ENCODE data around the gene FOXN3. TPM values are rescaled to one million over a fixed set of nuclear protein-coding genes. Genes with fewer than 3 reads are reported as not detected.

Gene FOXN3
- total and polyA plus RNA-seq, 2 donors (not counting 3 experiments of a cell fraction or from before 2014, with no cell fraction given), result 16.9 to 41.8 TPM

DNA sequence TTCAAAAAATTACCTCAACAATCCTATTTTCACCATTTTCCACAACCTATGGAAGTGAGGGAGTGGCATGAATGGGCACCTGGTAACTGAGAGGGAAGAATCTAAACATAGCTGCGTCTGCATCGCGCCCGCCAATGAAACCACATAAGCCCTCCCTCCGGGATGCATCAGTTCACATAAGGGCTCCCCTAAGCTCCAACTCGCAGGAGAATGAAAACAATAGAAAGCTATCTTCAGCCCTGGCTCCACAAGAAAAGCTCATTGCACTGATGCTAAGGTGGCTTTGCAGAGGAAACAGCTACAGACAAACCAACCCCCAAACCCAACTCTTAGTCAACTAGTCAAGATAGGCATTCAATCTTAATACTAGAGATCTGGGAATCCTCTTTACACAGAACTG is 173.3 kb downstream of the FOXN3 start:
- CTCF ChIA-PET, result interaction anchor here (0.6 to 1.9 kb wide), 2 partner anchors 26 to 1216 kb away, joined by 3 to 4 read pairs; no protein-coding TSS in a partner anchor
- H3K27ac ChIP-seq (ENCODE audit: insufficient read depth, low read depth, low read length), result no peak overlapping the region
- H3K27me3 ChIP-seq (ENCODE audit: control insufficient read depth in 2 of 2, insufficient read depth in 2 of 2, low read length in 2 of 2), result no peaks in the 10 kb centered on the region
- H3K4me1 ChIP-seq (ENCODE audit: control insufficient read depth, extremely low read depth, insufficient read depth, low read length), result peaks cover 17% of the 10 kb centered on the region
- TF ChIP-seq FOS (IDR thresholded peaks at IDR 0.05; ENCODE audit: borderline replicate concordance, insufficient read depth, low read length) (no peak), EZH2 (IDR thresholded peaks at IDR 0.05; ENCODE audit: borderline replicate concordance, low read depth, low read length, severe bottlenecking) (no peak), JUN (IDR thresholded peaks at IDR 0.05; ENCODE audit: borderline replicate concordance, insufficient read depth, insufficient read length, low read depth) (no peak)
- no peak overlapping the region for H3K4me2 ChIP-seq (ENCODE audit: insufficient read depth, low read length)
- H3K9ac ChIP-seq (replicated peaks; ENCODE audit: extremely low read depth, insufficient read depth, low read length), result no peak overlapping the region
- DNase-seq (ENCODE audit: low read depth, low spot score) (no peak), FAIRE-seq (no peak)
- no peaks in the 10 kb centered on the region for H3K79me2 ChIP-seq (ENCODE audit: control insufficient read depth, insufficient read depth, low read length)
- peaks cover 6% of the 10 kb centered on the region for H3K9me1 ChIP-seq (replicated peaks; ENCODE audit: control insufficient read depth, extremely low read depth, insufficient read depth, low read length)
- dilution Hi-C loops (cut with MboI; ENCODE audit: extremely low pct_ligation_motif_present, low sequenced_read_pairs) (no loop called here), intact Hi-C loops (cut with micrococcal nuclease) (loop anchor here (2.0 to 5.0 kb wide), 3 partner anchors 174 to 674 kb away; partner anchors contain the start of gene FOXN3)
- no peaks in the 10 kb centered on the region for H3K9me3 ChIP-seq (replicated peaks; ENCODE audit: control insufficient read depth, insufficient read depth, low read length)
- POLR2A ChIA-PET, result no interaction called here
- H3K4me3 ChIP-seq (replicated peaks in 1 of 3; ENCODE audit: insufficient read depth in 1 of 3, low read depth in 1 of 3, low read length in 3 of 3), result no peak overlapping the region
- no TSS peak for BruUV-seq (replicated peaks)
- peaks cover 0 to 2% of the 10 kb centered on the region in 2 experiments for H3K36me3 ChIP-seq (ENCODE audit: control insufficient read depth in 2 of 2, extremely low read depth in 1 of 2, insufficient read depth in 2 of 2, low read length in 2 of 2)
- H4K20me1 ChIP-seq (replicated peaks; ENCODE audit: control insufficient read depth, extremely low read depth, insufficient read depth, low read length), result peaks cover 5% of the 10 kb centered on the region
- H2AFZ ChIP-seq (ENCODE audit: low read depth, low read length), result no peak overlapping the region

DNA sequence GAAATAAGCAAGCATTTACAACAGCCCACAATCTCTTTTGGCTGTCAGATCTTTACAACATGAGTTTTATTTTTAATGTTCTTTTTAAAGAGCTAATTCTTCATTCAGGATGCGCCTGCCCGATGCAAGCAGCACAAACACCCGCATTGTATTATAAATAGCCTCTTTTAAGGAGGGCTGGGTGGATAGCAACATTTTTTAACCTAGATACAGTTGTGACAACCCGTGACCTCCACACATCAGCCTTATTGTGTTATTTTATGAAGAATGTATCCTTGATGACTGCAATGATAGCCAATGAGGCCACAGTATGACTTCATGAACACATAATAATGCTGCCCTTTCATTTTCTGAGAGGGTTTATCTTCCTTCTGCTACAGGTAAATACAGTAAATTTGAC is 173.7 kb downstream of the FOXN3 start:
- Histone ChIP-seq H3K9me1 (replicated peaks; ENCODE audit: control insufficient read depth, extremely low read depth, insufficient read depth, low read length) (peaks cover 6% of the 10 kb centered on the region), H3K27ac (ENCODE audit: insufficient read depth, low read depth, low read length) (no peak overlapping the region), H3K9me3 (replicated peaks; ENCODE audit: control insufficient read depth, insufficient read depth, low read length) (no peaks in the 10 kb centered on the region), H2AFZ (ENCODE audit: low read depth, low read length) (no peak overlapping the region), H3K4me3 (replicated peaks in 1 of 3; ENCODE audit: insufficient read depth in 1 of 3, low read depth in 1 of 3, low read length in 3 of 3) (no peak overlapping the region), H4K20me1 (replicated peaks; ENCODE audit: control insufficient read depth, extremely low read depth, insufficient read depth, low read length) (peaks cover 5% of the 10 kb centered on the region), H3K27me3 (ENCODE audit: control insufficient read depth in 2 of 2, insufficient read depth in 2 of 2, low read length in 2 of 2) (no peaks in the 10 kb centered on the region), H3K4me1 (ENCODE audit: control insufficient read depth, extremely low read depth, insufficient read depth, low read length) (peaks cover 17% of the 10 kb centered on the region), H3K79me2 (ENCODE audit: control insufficient read depth, insufficient read depth, low read length) (no peaks in the 10 kb centered on the region), H3K4me2 (ENCODE audit: insufficient read depth, low read length) (no peak overlapping the region), H3K9ac (replicated peaks; ENCODE audit: extremely low read depth, insufficient read depth, low read length) (no peak overlapping the region), H3K36me3 (ENCODE audit: control insufficient read depth in 2 of 2, extremely low read depth in 1 of 2, insufficient read depth in 2 of 2, low read length in 2 of 2) (peaks cover 0 to 2% of the 10 kb centered on the region in 2 experiments)
- FAIRE-seq (no peak), DNase-seq (ENCODE audit: low read depth, low spot score) (no peak)
- no TSS peak for BruUV-seq (replicated peaks)
- TF ChIP-seq JUN (IDR thresholded peaks at IDR 0.05; ENCODE audit: borderline replicate concordance, insufficient read depth, insufficient read length, low read depth), result no peak
- TF ChIP-seq, protein P1, sequence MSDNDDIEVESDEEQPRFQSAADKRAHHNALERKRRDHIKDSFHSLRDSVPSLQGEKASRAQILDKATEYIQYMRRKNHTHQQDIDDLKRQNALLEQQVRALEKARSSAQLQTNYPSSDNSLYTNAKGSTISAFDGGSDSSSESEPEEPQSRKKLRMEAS (IDR thresholded peaks at IDR 0.05; ENCODE audit: insufficient read depth, insufficient read length), result no peak
- TF ChIP-seq POLR2A (IDR thresholded peaks at IDR 0.05; ENCODE audit: low read depth, low read length), result no peak
- TF ChIP-seq MYC (IDR thresholded peaks at IDR 0.05; ENCODE audit: low read depth, low read length), result no peak
- no peak for TF ChIP-seq EZH2 (IDR thresholded peaks at IDR 0.05; ENCODE audit: borderline replicate concordance, low read depth, low read length, severe bottlenecking)
- TF ChIP-seq, protein P2, sequence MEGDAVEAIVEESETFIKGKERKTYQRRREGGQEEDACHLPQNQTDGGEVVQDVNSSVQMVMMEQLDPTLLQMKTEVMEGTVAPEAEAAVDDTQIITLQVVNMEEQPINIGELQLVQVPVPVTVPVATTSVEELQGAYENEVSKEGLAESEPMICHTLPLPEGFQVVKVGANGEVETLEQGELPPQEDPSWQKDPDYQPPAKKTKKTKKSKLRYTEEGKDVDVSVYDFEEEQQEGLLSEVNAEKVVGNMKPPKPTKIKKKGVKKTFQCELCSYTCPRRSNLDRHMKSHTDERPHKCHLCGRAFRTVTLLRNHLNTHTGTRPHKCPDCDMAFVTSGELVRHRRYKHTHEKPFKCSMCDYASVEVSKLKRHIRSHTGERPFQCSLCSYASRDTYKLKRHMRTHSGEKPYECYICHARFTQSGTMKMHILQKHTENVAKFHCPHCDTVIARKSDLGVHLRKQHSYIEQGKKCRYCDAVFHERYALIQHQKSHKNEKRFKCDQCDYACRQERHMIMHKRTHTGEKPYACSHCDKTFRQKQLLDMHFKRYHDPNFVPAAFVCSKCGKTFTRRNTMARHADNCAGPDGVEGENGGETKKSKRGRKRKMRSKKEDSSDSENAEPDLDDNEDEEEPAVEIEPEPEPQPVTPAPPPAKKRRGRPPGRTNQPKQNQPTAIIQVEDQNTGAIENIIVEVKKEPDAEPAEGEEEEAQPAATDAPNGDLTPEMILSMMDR (IDR thresholded peaks at IDR 0.05; ENCODE audit: extremely low read depth in 1 of 2, insufficient read depth in 1 of 2, low read depth in 1 of 2, low read length in 2 of 2), result no peak
- TF ChIP-seq GATA2 (IDR thresholded peaks at IDR 0.05; ENCODE audit: insufficient read depth, insufficient read length, low read depth, low read length), result no peak
- no peak for TF ChIP-seq FOS (IDR thresholded peaks at IDR 0.05; ENCODE audit: borderline replicate concordance, insufficient read depth, low read length)
- no peak for TF ChIP-seq POLR2AphosphoS5 (IDR thresholded peaks at IDR 0.05; ENCODE audit: insufficient read depth, low read depth, low read length)
- CTCF ChIA-PET, result interaction anchor here (0.9 to 1.9 kb wide), 2 partner anchors 11 to 26 kb away, joined by 3 to 4 read pairs; no protein-coding TSS in a partner anchor
- intact Hi-C loops (cut with micrococcal nuclease), result loop anchor here (2.0 to 5.0 kb wide), 3 partner anchors 174 to 674 kb away; partner anchors contain the start of gene FOXN3
- POLR2A ChIA-PET, result no interaction called here
- dilution Hi-C loops (cut with MboI; ENCODE audit: extremely low pct_ligation_motif_present, low sequenced_read_pairs), result no loop called here
